Forelimb muscle (tissue), 1 donor: Measurements from ENCODE around the gene CLSTN2. TPM values are rescaled to one million over a fixed set of nuclear protein-coding genes. Genes with fewer than 3 reads are reported as not detected.

ENCODE experiments used
- DNase-seq: peaks from one replicate; pipeline ENCODE4 v3.0.0-alpha.2; 2013; ENCODE audit warnings: low read depth
- polyA plus RNA-seq: library from polyadenylated mRNA; unstranded; fragments of 120-200 nt; gene quantifications from one replicate; pipeline ENCODE4 v1.2.1, GENCODE V29; 2013; ENCODE audit not compliant: insufficient read length

The CLSTN2 gene
- polyA plus RNA-seq, 1 donor: 2.1 TPM

- DNase-seq: no peak
These were observed 213.9 kb downstream of the CLSTN2 start for GRCh38 chr3:140148824-140149390.

- DNase-seq: no peak
These were observed 216.3 kb downstream of the CLSTN2 start for GRCh38 chr3:140151321-140151720.

- no peak for DNase-seq
These were observed 218.1 kb downstream of the CLSTN2 start for GRCh38 chr3:140152851-140153639.

DNA sequence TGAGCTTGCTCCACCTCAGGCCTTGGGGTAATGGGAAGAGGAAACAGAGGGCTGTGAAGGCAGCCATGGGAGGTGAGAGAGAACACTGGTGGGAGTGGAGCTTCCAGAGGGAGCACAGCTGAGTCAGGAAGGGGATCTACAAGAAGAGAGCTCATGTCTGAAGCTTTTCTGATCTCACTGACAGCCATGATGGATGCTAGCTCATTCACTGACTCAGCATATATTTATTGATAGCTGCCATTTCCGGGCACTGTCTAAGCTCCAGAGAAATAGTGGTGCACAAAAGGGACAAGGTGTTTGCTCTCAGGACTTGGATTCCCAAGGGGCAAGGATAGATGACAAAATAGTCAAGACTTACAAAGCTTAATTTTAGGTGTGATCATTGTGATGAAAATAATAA lies 218.8 kb downstream of the CLSTN2 start:
- no peak for DNase-seq

- no peak for DNase-seq
These were observed 222.2 kb downstream of the CLSTN2 start for GRCh38 chr3:140157161-140157560.

- DNase-seq: no peak
These were observed 224.7 kb downstream of the CLSTN2 start for GRCh38 chr3:140159646-140160045.

DNA sequence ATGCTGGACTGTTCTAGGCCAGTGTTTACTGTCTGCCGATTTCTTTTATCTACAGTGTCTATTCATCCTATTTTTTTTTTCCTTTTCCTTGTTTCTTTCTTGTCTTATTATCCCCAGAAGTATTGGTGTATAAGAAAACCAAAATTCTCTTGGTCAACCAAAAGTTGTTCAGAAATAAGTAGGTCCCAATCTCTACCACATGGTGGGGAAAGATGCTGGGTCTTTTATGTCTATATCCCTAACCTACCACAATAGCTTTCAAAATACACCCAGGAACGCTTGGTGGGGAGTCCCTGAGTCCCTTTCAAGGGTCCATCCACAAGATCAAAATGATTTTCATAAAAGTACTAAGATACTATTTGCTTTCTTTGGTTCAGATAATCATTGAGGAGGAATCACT lies 225.6 kb downstream of the CLSTN2 start:
- DNase-seq: no peak

DNA sequence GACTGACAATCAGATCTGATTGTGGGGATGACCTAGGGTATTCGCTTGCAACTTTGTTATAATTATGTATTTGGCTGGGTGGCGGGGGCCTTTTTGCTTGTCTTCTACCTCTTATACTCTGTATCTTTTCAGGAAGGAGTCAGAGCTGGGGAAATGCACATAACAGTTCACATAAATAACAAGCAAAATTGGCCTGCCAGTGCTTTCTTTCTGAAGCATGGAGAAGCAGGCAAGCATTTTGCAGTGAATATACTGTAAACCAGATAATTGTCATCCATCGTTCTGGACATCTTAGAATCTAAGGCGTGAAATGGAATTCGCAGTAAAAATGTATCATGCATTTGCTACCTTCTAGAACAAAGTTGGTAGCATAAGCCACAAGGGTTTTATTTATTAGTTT lies 227.6 kb downstream of the CLSTN2 start:
- DNase-seq: no peak

DNA sequence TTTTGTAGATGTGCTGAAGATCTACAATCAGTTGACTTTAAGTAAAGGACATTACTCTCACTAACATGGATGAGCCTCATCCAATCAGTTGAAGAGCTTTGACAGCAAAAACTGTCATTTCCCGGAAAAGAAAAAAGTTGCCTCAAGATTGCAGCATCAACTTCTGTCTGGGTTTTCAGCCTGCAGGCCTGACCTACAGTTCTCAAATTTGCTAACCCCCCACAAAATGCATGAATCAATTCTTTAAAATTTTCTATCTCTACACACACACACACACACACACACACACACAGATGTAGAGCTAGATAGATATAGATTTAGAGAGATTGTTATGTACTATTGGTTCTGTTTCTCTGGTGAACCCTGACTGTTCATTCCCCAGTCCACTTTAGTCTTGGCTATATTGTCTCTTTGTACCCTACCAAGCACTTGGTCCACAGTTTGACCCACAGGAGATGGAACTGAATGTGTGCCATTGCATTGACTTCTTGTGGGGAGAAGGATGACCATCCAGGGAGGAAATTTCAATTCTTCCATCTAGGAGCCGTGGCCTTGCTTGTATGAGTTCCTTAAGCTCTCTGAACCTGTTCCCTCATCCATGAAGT lies 228.3 kb downstream of the CLSTN2 start:
- DNase-seq: no peak

GRCh38 chr3:140164156-140164555 lies 229.2 kb downstream of the CLSTN2 start:
- no peak for DNase-seq

- DNase-seq: no peak
These were observed 230.1 kb downstream of the CLSTN2 start for GRCh38 chr3:140164922-140165590.

GRCh38 chr3:140165781-140166180 lies 230.8 kb downstream of the CLSTN2 start:
- DNase-seq: no peak

DNA sequence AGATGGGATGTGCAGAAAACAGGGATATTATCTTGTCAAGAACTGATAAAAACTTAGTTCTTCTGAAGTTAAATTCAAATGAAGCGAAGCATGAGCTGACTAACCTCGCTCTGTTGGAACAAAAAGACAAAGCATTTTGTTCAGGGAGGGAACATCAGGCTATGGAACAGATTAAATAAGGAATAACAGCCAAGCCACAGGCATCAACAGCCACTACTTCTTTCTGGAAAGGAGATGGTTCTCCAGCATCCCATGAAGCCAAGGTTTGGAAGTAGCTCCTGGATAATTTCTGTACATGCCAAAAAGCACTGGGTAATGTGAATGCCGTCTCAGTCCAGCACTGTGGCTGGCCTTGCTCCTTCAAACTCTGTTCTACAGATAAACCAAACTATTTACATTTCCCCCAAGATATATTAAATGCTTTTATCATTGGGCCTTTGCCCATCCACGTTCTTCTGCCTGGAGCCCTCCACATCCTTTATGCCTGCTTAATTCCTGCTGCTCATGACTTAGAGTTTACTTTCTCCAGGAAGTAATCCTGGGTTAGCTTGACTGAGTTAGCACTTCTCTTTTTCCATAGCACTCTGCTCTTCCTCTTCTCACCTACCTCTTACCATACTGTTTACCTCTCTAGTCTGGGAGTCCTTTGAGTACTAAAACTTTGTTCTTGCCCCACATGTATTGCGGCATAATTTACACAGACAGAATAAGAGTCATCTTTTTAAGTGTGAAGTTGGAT lies 232.0 kb downstream of the CLSTN2 start:
- no peak for DNase-seq

DNA sequence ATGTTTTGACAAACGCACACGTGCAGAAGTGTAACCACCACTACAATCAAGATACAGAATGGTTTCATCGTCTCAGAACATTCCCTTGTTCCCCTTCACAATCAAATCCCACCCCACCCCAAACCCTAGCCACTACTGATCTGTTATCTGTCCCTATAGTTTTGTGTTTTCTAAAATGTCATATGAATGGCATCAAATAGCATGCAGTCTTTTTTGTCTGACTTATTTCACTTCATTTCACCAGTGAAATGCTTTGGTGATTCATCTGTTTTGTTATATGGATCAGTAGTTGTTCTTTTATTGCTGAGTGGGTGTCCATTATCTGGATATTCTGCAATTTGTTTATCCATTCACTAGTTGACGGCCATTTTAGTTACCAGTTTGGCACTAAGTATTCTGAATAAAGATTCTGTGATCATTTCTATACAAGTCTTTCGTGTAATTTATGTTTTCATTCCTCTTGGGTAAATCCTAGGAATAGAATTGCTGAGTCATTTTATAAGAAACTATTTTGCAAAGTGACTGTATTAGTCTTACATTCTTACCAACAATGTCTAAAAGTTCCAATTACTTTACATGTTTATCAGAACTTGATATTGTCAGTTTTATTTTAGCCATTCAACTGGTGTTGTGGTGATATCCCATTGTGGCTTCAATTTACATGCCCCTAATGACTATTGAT lies 232.8 kb downstream of the CLSTN2 start:
- no peak for DNase-seq

GRCh38 chr3:140170612-140171011 lies 235.6 kb downstream of the CLSTN2 start:
- no peak for DNase-seq

- DNase-seq: no peak
These were observed 241.5 kb downstream of the CLSTN2 start for GRCh38 chr3:140176526-140176925.

GRCh38 chr3:140177943-140178342 lies 243.0 kb downstream of the CLSTN2 start:
- no peak for DNase-seq

DNA sequence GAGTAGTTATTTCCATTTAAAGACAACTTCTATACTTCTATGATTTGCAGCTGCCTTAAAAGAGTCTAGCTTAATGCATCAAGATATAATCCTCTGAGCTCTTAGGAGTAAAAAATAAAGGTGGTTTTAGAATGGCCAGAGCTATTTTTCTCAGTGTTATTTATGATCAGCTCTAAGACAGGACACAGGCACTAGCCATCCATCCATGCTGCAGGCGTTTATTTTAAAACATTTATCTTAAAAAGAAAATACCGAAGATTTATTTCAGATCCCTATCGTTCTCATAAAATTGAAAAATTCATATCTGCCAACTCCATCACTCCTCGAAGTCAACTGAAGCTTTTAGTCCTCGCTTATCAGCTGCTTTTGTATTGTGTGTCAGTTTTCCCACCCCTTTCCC lies 243.5 kb downstream of the CLSTN2 start:
- no peak for DNase-seq

GRCh38 chr3:140180603-140181002 lies 245.6 kb downstream of the CLSTN2 start:
- no peak for DNase-seq

DNA sequence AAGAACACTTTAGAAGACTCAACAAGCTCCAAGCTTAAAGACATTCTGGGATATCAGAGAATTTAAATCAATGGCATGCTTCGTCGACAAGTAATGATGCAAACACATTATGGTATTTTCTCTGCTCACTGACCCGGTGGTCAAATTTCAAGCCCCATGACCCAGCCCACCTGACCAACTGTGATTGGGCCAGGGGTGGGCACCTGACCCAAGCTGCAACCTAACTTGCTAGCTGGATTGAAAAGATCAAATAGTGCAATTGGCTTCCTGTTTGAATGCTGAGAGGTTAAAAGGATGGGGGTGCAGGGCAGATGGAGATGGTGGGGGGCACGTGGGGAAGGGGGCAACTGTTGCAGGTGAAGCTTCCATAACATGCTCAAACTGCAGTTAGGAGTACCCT lies 250.4 kb downstream of the CLSTN2 start:
- no peak for DNase-seq

- DNase-seq: peak; percentile 50
These were observed 251.5 kb downstream of the CLSTN2 start for GRCh38 chr3:140186421-140186920.
